HepG2 (cell line): ENCODE measurements around the gene NRL. TPM values are rescaled to one million over a fixed set of nuclear protein-coding genes. Genes with fewer than 3 reads are reported as not detected.

Experiments
- ATAD3A ChIP-seq: sonication (generic); formaldehyde crosslinking; IDR thresholded peaks from 2 replicates; pipeline ENCODE4 v1.4.0; 2020; ENCODE audit warnings: missing genetic modification reagents
- ATF7 ChIP-seq, 2 experiments: fragments of 450-650 bp in 1 of 2; sonication (generic) in 1 of 2; formaldehyde crosslinking in 1 of 2; IDR thresholded peaks; 2 replicates each; pipeline versions ENCODE4 v1.4.0 to v1.6.1; 2016 to 2020; ENCODE audit warnings: antibody characterized with exemption in 1 of 2, mild to moderate bottlenecking in 1 of 2, missing genetic modification reagents in 1 of 2
- DMAP1 ChIP-seq: IDR thresholded peaks from 2 replicates; pipeline ENCODE4 v1.6.1; 2016
- GZF1 ChIP-seq: sonication (generic); formaldehyde crosslinking; IDR thresholded peaks from 2 replicates; pipeline ENCODE4 v1.5.1; 2020; ENCODE audit warnings: mild to moderate bottlenecking, missing genetic modification reagents
- MTA1 ChIP-seq: sonication (generic); formaldehyde crosslinking; IDR thresholded peaks from 2 replicates; pipeline ENCODE4 v1.4.0; 2020; ENCODE audit warnings: missing genetic modification reagents, mild to moderate bottlenecking, borderline replicate concordance
- RBM39 ChIP-seq: fragments of 200-400 bp; formaldehyde crosslinking; IDR thresholded peaks from one replicate; pipeline ENCODE4 v1.6.1; 2018; ENCODE audit warnings: antibody characterized with exemption, mild to moderate bottlenecking, low read depth, low read length; ENCODE audit not compliant: poor library complexity, severe bottlenecking
- TGIF2 ChIP-seq: IDR thresholded peaks from 2 replicates; pipeline ENCODE4 v1.6.1; 2016; ENCODE audit warnings: control low read depth, missing compliant biosample characterization
- ZNF225 ChIP-seq: sonication (generic); formaldehyde crosslinking; IDR thresholded peaks from 2 replicates; pipeline ENCODE4 v1.4.0; 2020; ENCODE audit warnings: mild to moderate bottlenecking, missing genetic modification reagents
- ZNF343 ChIP-seq: sonication (generic); formaldehyde crosslinking; IDR thresholded peaks from 2 replicates; pipeline ENCODE4 v1.4.0; 2020; ENCODE audit warnings: mild to moderate bottlenecking, missing genetic modification reagents
- ZNF350 ChIP-seq: sonication (generic); formaldehyde crosslinking; IDR thresholded peaks from 2 replicates; pipeline ENCODE4 v1.4.0; 2020; ENCODE audit warnings: mild to moderate bottlenecking, low read depth, missing genetic modification reagents, borderline replicate concordance
- ZNF850 ChIP-seq: sonication (generic); formaldehyde crosslinking; conservative IDR thresholded peaks from 2 replicates; pipeline ENCODE4 v1.9.0; 2021; ENCODE audit warnings: mild to moderate bottlenecking, missing genetic modification reagents
- polyA plus RNA-seq, 8 experiments: library from polyadenylated mRNA; depleted of rRNA in 3 of 8; stranded (reverse) in 7 of 8; unstranded in 1 of 8; fragments of >200 nt; fragmentation: Illumina TruSeq in 4 of 8; extraction: Trizol in 4 of 8; gene quantifications; 2 replicates each; pipeline versions ENCODE4 v1.2.1 to v1.2.3, GENCODE V29; 2011 to 2016; ENCODE audit warnings: low read depth in 4 of 8, missing spikeins in 1 of 8, mixed read lengths in 1 of 8; ENCODE audit not compliant: insufficient read depth in 1 of 8
- total RNA-seq, 5 experiments: library from RNA; depleted of rRNA; stranded (reverse); fragments of >200 nt; fragmentation: Illumina TruSeq; extraction: Trizol; gene quantifications; 2 replicates each; pipeline ENCODE4 v1.2.3, GENCODE V29; 2016; ENCODE audit warnings: low read depth in 1 of 5
- TF ChIP-seq, protein P1 (sequence below): sonication (generic); formaldehyde crosslinking; IDR thresholded peaks from 2 replicates; pipeline ENCODE4 v1.5.1; 2020; ENCODE audit warnings: mild to moderate bottlenecking, missing genetic modification reagents, borderline replicate concordance
- TF ChIP-seq, protein P2 (sequence below), 2 experiments: sonication (generic) in 1 of 2; formaldehyde crosslinking in 1 of 2; IDR thresholded peaks; 2 replicates each; pipeline versions ENCODE4 v1.4.0 to v1.6.1; 2016 to 2020; ENCODE audit warnings: borderline replicate concordance in 1 of 2, low read depth in 1 of 2, mild to moderate bottlenecking in 1 of 2, missing genetic modification reagents in 1 of 2
- TF ChIP-seq, protein P3 (sequence below): IDR thresholded peaks from 2 replicates; pipeline ENCODE4 v1.6.1; 2018; ENCODE audit warnings: missing genetic modification reagents, mild to moderate bottlenecking, missing compliant biosample characterization
- TF ChIP-seq, protein P4 (sequence below): sonication (generic); formaldehyde crosslinking; IDR thresholded peaks from 2 replicates; pipeline ENCODE4 v1.8.0; 2022; ENCODE audit warnings: mild to moderate bottlenecking, missing genetic modification reagents, moderate library complexity

Gene NRL
- total and polyA plus RNA-seq, 2 of the 13 experiments (the other 11 are each of a cell fraction or from before 2014, with no cell fraction given), result 2.5 to 4.7 TPM

DNA sequence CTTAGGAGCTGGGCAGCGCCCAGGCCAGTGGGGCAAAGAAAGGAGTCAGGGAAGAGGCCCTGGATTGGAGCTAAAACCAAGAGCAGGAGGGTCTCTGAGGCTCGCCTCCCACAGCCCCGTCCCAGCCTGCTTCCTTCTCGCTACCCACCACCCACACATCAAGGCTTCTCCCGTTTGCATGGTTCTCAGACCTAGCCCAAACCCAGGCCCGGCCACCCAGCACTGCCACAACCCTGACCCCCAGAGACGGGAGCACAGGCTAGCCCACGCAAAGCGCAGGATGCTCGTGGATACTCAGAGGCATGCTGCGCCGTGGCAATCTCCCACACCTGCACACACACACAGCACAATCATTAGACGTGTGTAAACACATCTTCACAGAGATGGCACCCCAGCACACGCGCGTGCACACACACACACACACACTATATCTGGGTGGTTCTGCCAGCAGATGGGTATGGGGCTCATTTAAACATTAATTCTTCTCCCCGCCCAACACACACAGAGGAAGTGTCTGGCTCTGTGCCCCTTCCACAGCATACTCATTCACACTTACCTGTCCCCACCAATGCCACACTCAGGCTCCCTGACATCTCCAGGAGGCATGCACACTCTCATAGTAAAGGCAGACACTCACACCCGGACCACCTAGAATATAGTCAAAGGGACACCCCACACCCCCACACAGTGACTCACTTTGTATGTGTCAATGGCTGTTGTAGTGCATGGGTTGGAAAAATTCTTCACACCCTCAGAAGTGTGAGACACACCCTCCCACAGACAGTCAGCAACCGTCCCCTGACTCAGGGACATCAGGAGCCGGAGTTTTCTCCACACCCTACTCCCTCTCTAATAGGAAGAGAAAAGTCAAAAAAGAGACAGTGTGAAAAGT, 61.8 kb downstream of the NRL start (continued):
- TF ChIP-seq, protein P1, sequence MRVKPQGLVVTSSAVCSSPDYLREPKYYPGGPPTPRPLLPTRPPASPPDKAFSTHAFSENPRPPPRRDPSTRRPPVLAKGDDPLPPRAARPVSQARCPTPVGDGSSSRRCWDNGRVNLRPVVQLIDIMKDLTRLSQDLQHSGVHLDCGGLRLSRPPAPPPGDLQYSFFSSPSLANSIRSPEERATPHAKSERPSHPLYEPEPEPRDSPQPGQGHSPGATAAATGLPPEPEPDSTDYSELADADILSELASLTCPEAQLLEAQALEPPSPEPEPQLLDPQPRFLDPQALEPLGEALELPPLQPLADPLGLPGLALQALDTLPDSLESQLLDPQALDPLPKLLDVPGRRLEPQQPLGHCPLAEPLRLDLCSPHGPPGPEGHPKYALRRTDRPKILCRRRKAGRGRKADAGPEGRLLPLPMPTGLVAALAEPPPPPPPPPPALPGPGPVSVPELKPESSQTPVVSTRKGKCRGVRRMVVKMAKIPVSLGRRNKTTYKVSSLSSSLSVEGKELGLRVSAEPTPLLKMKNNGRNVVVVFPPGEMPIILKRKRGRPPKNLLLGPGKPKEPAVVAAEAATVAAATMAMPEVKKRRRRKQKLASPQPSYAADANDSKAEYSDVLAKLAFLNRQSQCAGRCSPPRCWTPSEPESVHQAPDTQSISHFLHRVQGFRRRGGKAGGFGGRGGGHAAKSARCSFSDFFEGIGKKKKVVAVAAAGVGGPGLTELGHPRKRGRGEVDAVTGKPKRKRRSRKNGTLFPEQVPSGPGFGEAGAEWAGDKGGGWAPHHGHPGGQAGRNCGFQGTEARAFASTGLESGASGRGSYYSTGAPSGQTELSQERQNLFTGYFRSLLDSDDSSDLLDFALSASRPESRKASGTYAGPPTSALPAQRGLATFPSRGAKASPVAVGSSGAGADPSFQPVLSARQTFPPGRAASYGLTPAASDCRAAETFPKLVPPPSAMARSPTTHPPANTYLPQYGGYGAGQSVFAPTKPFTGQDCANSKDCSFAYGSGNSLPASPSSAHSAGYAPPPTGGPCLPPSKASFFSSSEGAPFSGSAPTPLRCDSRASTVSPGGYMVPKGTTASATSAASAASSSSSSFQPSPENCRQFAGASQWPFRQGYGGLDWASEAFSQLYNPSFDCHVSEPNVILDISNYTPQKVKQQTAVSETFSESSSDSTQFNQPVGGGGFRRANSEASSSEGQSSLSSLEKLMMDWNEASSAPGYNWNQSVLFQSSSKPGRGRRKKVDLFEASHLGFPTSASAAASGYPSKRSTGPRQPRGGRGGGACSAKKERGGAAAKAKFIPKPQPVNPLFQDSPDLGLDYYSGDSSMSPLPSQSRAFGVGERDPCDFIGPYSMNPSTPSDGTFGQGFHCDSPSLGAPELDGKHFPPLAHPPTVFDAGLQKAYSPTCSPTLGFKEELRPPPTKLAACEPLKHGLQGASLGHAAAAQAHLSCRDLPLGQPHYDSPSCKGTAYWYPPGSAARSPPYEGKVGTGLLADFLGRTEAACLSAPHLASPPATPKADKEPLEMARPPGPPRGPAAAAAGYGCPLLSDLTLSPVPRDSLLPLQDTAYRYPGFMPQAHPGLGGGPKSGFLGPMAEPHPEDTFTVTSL, result no peak
- TF ChIP-seq ATAD3A (CRISPR knock-in tag), result peak; percentile 2; the same call in 1 of the 2 replicates
- TF ChIP-seq, protein P2, sequence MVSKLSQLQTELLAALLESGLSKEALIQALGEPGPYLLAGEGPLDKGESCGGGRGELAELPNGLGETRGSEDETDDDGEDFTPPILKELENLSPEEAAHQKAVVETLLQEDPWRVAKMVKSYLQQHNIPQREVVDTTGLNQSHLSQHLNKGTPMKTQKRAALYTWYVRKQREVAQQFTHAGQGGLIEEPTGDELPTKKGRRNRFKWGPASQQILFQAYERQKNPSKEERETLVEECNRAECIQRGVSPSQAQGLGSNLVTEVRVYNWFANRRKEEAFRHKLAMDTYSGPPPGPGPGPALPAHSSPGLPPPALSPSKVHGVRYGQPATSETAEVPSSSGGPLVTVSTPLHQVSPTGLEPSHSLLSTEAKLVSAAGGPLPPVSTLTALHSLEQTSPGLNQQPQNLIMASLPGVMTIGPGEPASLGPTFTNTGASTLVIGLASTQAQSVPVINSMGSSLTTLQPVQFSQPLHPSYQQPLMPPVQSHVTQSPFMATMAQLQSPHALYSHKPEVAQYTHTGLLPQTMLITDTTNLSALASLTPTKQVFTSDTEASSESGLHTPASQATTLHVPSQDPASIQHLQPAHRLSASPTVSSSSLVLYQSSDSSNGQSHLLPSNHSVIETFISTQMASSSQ (IDR thresholded peaks at IDR 0.05; ENCODE audit: low read depth), result no peak
- TF ChIP-seq, protein P2 (CRISPR knock-in tag; IDR thresholded peaks at IDR 0.05; ENCODE audit: borderline replicate concordance), result no peak; the same call in 1 of the 2 replicates
- no peak for TF ChIP-seq ATF7 (IDR thresholded peaks at IDR 0.05)
- 0 out of 2 replicates have a peak, but pooled peaks have one; percentile 1 for TF ChIP-seq ATF7 (CRISPR knock-in tag; IDR thresholded peaks at IDR 0.05)
- peak; percentile 84; the same call in 1 of the 2 replicates for TF ChIP-seq GZF1
- TF ChIP-seq, protein P3, sequence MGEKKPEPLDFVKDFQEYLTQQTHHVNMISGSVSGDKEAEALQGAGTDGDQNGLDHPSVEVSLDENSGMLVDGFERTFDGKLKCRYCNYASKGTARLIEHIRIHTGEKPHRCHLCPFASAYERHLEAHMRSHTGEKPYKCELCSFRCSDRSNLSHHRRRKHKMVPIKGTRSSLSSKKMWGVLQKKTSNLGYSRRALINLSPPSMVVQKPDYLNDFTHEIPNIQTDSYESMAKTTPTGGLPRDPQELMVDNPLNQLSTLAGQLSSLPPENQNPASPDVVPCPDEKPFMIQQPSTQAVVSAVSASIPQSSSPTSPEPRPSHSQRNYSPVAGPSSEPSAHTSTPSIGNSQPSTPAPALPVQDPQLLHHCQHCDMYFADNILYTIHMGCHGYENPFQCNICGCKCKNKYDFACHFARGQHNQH (CRISPR knock-in tag), result no peak
- TF ChIP-seq TGIF2, result no peak
- TF ChIP-seq ZNF850 (CRISPR knock-in tag), result no peak
- TF ChIP-seq, protein P4, sequence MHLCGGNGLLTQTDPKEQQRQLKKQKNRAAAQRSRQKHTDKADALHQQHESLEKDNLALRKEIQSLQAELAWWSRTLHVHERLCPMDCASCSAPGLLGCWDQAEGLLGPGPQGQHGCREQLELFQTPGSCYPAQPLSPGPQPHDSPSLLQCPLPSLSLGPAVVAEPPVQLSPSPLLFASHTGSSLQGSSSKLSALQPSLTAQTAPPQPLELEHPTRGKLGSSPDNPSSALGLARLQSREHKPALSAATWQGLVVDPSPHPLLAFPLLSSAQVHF, result 0 out of 2 replicates have a peak, but pooled peaks have one; percentile 36
- no peak for TF ChIP-seq RBM39
- TF ChIP-seq ZNF343 (CRISPR knock-in tag), result 0 out of 2 replicates have a peak, but pooled peaks have one; percentile 24
- TF ChIP-seq MTA1 (CRISPR knock-in tag), result no peak
- TF ChIP-seq DMAP1, result no peak
- TF ChIP-seq ZNF350 (CRISPR knock-in tag), result peak; percentile 26
- no peak; the same call in 1 of the 2 replicates for TF ChIP-seq ZNF225 (CRISPR knock-in tag)
